GM12878 (cell line): Measurements from ENCODE around the gene NDUFC1. TPM values are rescaled to one million over a fixed set of nuclear protein-coding genes. Genes with fewer than 3 reads are reported as not detected.

Source experiments
- BHLHE40 ChIP-seq, 2 experiments: fragments of 450-650 bp in 1 of 2; IDR thresholded peaks; 2 replicates each; pipeline ENCODE4 v1.6.1; 2011 to 2017; ENCODE audit warnings: low read depth in 2 of 2, borderline replicate concordance in 1 of 2, improper control_type of control experiment in 1 of 2, low read length in 1 of 2, mild to moderate bottlenecking in 1 of 2
- CHD2 ChIP-seq: IDR thresholded peaks from 2 replicates; pipeline ENCODE4 v1.6.1; 2011; ENCODE audit warnings: low read depth, low read length, improper control_type of control experiment, borderline replicate concordance
- DPF2 ChIP-seq: fragments of 450-650 bp; IDR thresholded peaks from 2 replicates; pipeline ENCODE4 v1.6.1; 2017; ENCODE audit warnings: mild to moderate bottlenecking
- IKZF2 ChIP-seq, 2 experiments: fragments of 450-650 bp; IDR thresholded peaks; 2 replicates each; pipeline ENCODE4 v1.6.1; 2017; ENCODE audit warnings: mild to moderate bottlenecking in 2 of 2, moderate library complexity in 2 of 2
- NFXL1 ChIP-seq: fragments of 450-650 bp; IDR thresholded peaks from 2 replicates; pipeline ENCODE4 v1.6.1; 2017; ENCODE audit warnings: antibody characterized with exemption, mild to moderate bottlenecking, borderline replicate concordance
- NR2F1 ChIP-seq: fragments of 450-650 bp; conservative IDR thresholded peaks from 2 replicates; pipeline ENCODE4 v1.6.1; 2017; ENCODE audit warnings: mild to moderate bottlenecking
- polyA plus RNA-seq, 11 experiments: library from polyadenylated mRNA; depleted of rRNA in 4 of 11; unstranded in 6 of 11; stranded (reverse) in 5 of 11; fragments of >200 nt; fragmentation: Nextera tagmentation in 4 of 11; fragmentation: Illumina TruSeq in 1 of 11; extraction: Ambion mirVana in 4 of 11; extraction: Trizol in 1 of 11; gene quantifications; 1 replicate in 1 of 11; 2 replicates in 10 of 11; pipeline versions ENCODE4 v1.2.1 to v1.2.3, GENCODE V29; 2011 to 2016; ENCODE audit warnings: inconsistent platforms in 2 of 11, missing spikeins in 2 of 11, low read depth in 1 of 11
- total RNA-seq, 4 experiments: library from RNA; depleted of rRNA in 3 of 4; stranded (reverse); fragments of >200 nt in 3 of 4; fragmentation: Illumina TruSeq in 1 of 4; extraction: Trizol in 1 of 4; gene quantifications; 2 replicates each; pipeline versions ENCODE4 v1.2.1 to v1.2.3, GENCODE V29; 2013 to 2021
- TF ChIP-seq, protein P1 (sequence below): IDR thresholded peaks from 2 replicates; pipeline ENCODE4 v1.6.1; 2011; ENCODE audit warnings: borderline replicate concordance, low read depth, mild to moderate bottlenecking, moderate library complexity, mixed read lengths, low read length; ENCODE audit not compliant: insufficient read depth; ENCODE audit errors: extremely low read length
- TF ChIP-seq, protein P2 (sequence below): fragments of 450-650 bp; IDR thresholded peaks from 2 replicates; pipeline ENCODE4 v1.6.1; 2017; ENCODE audit warnings: low read depth, mild to moderate bottlenecking, moderate library complexity
- TF ChIP-seq, protein P3 (sequence below): fragments of 450-650 bp; IDR thresholded peaks from 2 replicates; pipeline ENCODE4 v1.6.1; 2016; ENCODE audit warnings: mild to moderate bottlenecking

Gene NDUFC1
- total and polyA plus RNA-seq, 10 of the 15 experiments (the other 5 are each of a cell fraction or from before 2014, with no cell fraction given): 25.5 to 242 (median 68.9) TPM

DNA sequence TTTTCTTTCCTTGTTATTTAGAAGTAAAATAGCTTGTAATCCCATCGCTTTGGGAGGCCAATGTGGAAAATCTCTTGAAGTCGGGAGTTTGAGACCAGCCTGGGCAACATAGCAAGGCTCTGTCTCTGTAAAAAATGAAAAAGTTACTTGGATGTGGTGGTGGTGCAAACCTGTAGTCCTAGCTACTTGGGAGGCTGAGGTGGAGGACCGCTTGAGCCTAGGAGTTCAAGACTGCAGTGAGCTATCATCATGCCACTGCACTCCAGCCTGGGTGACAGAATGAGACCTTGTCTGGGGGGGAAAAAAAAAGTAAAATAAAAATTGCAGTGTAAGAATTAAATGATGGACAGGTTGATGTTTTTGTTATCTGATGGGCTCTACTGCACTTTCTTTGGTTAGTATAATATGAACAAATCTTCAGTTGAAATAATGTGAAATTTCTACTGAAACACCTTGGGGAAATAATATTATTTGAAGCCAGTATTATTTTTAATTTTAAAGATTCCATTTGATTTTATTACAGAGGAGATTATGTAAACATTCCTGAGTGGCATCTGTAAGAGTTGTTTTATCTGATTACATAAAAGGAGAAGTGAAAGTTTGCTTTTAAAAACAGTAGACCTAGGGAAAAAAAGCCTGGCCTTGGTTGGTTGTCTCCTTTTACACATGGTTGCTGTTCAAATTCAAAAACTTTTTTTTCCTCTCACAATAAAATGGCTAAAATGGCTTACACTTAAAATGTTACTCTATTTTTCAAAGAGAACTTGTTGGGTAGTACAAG lies 10.5 kb upstream of the NDUFC1 start (continued):
- TF ChIP-seq, protein P1, sequence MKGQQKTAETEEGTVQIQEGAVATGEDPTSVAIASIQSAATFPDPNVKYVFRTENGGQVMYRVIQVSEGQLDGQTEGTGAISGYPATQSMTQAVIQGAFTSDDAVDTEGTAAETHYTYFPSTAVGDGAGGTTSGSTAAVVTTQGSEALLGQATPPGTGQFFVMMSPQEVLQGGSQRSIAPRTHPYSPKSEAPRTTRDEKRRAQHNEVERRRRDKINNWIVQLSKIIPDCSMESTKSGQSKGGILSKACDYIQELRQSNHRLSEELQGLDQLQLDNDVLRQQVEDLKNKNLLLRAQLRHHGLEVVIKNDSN: no peak
- TF ChIP-seq BHLHE40 (IDR thresholded peaks at IDR 0.05; ENCODE audit: borderline replicate concordance in 1 of 2, low read depth in 2 of 2, low read length in 1 of 2) (no peak), DPF2 (peak; percentile 19; the same call in 1 of the 2 replicates), NR2F1 (no peak), IKZF2 (IDR thresholded peaks at IDR 0.05) (peak; percentile 40 to 50; a peak in 3 of 4 replicates), NFXL1 (no peak), CHD2 (no peak)
- TF ChIP-seq, protein P2, sequence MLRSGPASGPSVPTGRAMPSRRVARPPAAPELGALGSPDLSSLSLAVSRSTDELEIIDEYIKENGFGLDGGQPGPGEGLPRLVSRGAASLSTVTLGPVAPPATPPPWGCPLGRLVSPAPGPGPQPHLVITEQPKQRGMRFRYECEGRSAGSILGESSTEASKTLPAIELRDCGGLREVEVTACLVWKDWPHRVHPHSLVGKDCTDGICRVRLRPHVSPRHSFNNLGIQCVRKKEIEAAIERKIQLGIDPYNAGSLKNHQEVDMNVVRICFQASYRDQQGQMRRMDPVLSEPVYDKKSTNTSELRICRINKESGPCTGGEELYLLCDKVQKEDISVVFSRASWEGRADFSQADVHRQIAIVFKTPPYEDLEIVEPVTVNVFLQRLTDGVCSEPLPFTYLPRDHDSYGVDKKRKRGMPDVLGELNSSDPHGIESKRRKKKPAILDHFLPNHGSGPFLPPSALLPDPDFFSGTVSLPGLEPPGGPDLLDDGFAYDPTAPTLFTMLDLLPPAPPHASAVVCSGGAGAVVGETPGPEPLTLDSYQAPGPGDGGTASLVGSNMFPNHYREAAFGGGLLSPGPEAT: no peak
- TF ChIP-seq, protein P3, sequence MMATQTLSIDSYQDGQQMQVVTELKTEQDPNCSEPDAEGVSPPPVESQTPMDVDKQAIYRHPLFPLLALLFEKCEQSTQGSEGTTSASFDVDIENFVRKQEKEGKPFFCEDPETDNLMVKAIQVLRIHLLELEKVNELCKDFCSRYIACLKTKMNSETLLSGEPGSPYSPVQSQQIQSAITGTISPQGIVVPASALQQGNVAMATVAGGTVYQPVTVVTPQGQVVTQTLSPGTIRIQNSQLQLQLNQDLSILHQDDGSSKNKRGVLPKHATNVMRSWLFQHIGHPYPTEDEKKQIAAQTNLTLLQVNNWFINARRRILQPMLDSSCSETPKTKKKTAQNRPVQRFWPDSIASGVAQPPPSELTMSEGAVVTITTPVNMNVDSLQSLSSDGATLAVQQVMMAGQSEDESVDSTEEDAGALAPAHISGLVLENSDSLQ: peak; percentile 80
- TF ChIP-seq, all 136 proteins: peak for 8
